H1 (cell line): ENCODE results near the gene CNNM3. TPM values are rescaled to one million over a fixed set of nuclear protein-coding genes. Genes with fewer than 3 reads are reported as not detected.

Source experiments
- CTCF ChIA-PET: fragments of 300-600 bp; sonication (Branson Sonifier 250); formaldehyde crosslinking; loops from one replicate; lab custom pipeline; 2021; ENCODE audit not compliant: partially characterized antibody; lab: Charles Lee
- POLR2A ChIA-PET: fragments of 300-600 bp; sonication (Branson Sonifier 250); formaldehyde crosslinking; loops from one replicate; lab custom pipeline; 2021; ENCODE audit warnings: inconsistent platforms; ENCODE audit not compliant: partially characterized antibody; lab: Charles Lee
- DNase-seq, 2 experiments: peaks; one replicate each; pipeline versions ENCODE4 v3.0.0 to v3.0.0-alpha.2; 2010 to 2022; ENCODE audit warnings: low spot score in 2 of 2, low read depth in 1 of 2, mixed read lengths in 1 of 2
- FAIRE-seq: peaks from 2 replicates; lab custom pipeline; 2011; peaks lifted over from hg19 to GRCh38; lab: Jason Lieb, UNC
- H2AFZ ChIP-seq: 2 replicates; pipeline ENCODE4 v1.8.1; 2012; ENCODE audit warnings: low read length, inconsistent platforms
- H2AK5ac ChIP-seq: 2 replicates; pipeline ENCODE4 v1.6.1; 2013; ENCODE audit warnings: low read depth, low read length
- H2BK120ac ChIP-seq: replicated peaks from 2 replicates; pipeline ENCODE3; 2013; ENCODE audit warnings: low read depth, low read length, inconsistent platforms
- H2BK12ac ChIP-seq: 2 replicates; pipeline ENCODE4 v1.6.1; 2013; ENCODE audit warnings: low read depth, low read length
- H2BK15ac ChIP-seq: 2 replicates; pipeline ENCODE4 v1.6.1; 2013; ENCODE audit warnings: low read length
- H2BK20ac ChIP-seq: 2 replicates; pipeline ENCODE4 v1.6.1; 2013; ENCODE audit warnings: low read length
- H2BK5ac ChIP-seq: 2 replicates; pipeline ENCODE4 v1.6.1; 2013; ENCODE audit warnings: low read depth, low read length
- H3K14ac ChIP-seq: 2 replicates; pipeline ENCODE4 v1.6.1; 2013; ENCODE audit warnings: inconsistent platforms; ENCODE audit not compliant: insufficient read length
- H3K18ac ChIP-seq: 2 replicates; pipeline ENCODE4 v1.6.1; 2013; ENCODE audit warnings: low read length; ENCODE audit errors: extremely low read depth
- H3K23ac ChIP-seq: 2 replicates; pipeline ENCODE4 v1.6.1; 2013; ENCODE audit warnings: inconsistent platforms; ENCODE audit not compliant: insufficient read length
- H3K23me2 ChIP-seq: 2 replicates; pipeline ENCODE4 v1.6.1; 2013; ENCODE audit warnings: low read depth, low read length
- H3K27ac ChIP-seq: 2 replicates; pipeline ENCODE4 v1.6.1; 2011; ENCODE audit warnings: low read depth, low read length, inconsistent platforms
- H3K27me3 ChIP-seq, 4 experiments: replicated peaks in 1 of 4; 1 replicate in 1 of 4; 2 replicates in 3 of 4; pipeline versions ENCODE4 v1.6.1 to v1.8.1; 2011 to 2013; ENCODE audit warnings: low read length in 3 of 4, mild to moderate bottlenecking in 3 of 4, inconsistent platforms in 2 of 4, mixed read lengths in 2 of 4, moderate library complexity in 1 of 4; ENCODE audit not compliant: control insufficient read depth in 3 of 4, insufficient read depth in 3 of 4; ENCODE audit errors: extremely low read depth in 1 of 4
- H3K36me3 ChIP-seq, 4 experiments: 2 replicates each; pipeline versions ENCODE4 v1.6.1 to v1.8.1; 2011 to 2013; ENCODE audit warnings: mild to moderate bottlenecking in 4 of 4, low read length in 3 of 4, moderate library complexity in 2 of 4, control low read depth in 1 of 4, inconsistent platforms in 1 of 4; ENCODE audit not compliant: insufficient read depth in 4 of 4, control insufficient read depth in 2 of 4
- H3K4ac ChIP-seq: replicated peaks from 2 replicates; pipeline ENCODE3; 2013; ENCODE audit warnings: low read length, low read depth, mixed read lengths, inconsistent platforms; ENCODE audit not compliant: insufficient read length
- H3K4me1 ChIP-seq, 4 experiments: replicated peaks in 1 of 4; 1 replicate in 1 of 4; 2 replicates in 3 of 4; pipeline versions ENCODE4 v1.6.1 to v1.8.1; 2011 to 2013; ENCODE audit warnings: low read length in 3 of 4, inconsistent platforms in 2 of 4, mixed read lengths in 1 of 4; ENCODE audit not compliant: insufficient read depth in 4 of 4, control insufficient read depth in 3 of 4
- H3K4me2 ChIP-seq, 2 experiments: 2 replicates each; pipeline versions ENCODE4 v1.6.1 to v1.8.1; 2011 to 2013; ENCODE audit warnings: low read depth in 2 of 2, low read length in 2 of 2, control low read depth in 1 of 2, inconsistent platforms in 1 of 2, mild to moderate bottlenecking in 1 of 2; ENCODE audit not compliant: insufficient read depth in 1 of 2
- H3K4me3 ChIP-seq, 4 experiments: fragments of 200-600, 300-600 bp in 1 of 4; sonication (generic), shearing (Covaris generic), sonication (Bioruptor Twin) in 1 of 4; 2 replicates each; pipeline versions ENCODE4 v1.5.1 to v1.8.1; 2011 to 2016; ENCODE audit warnings: low read length in 4 of 4, low read depth in 3 of 4, control low read depth in 2 of 4, inconsistent platforms in 2 of 4, mild to moderate bottlenecking in 2 of 4, mixed read lengths in 1 of 4, moderate library complexity in 1 of 4; ENCODE audit not compliant: insufficient read depth in 2 of 4; ENCODE audit errors: extremely low read depth in 1 of 4
- H3K56ac ChIP-seq: replicated peaks from 2 replicates; pipeline ENCODE3; 2013; ENCODE audit warnings: low read depth, mild to moderate bottlenecking, mixed read lengths, low read length, inconsistent platforms; ENCODE audit not compliant: insufficient read length
- H3K79me1 ChIP-seq: 2 replicates; pipeline ENCODE4 v1.6.1; 2013; ENCODE audit warnings: low read depth, low read length, control low read depth
- H3K79me2 ChIP-seq, 2 experiments: 2 replicates each; pipeline versions ENCODE4 v1.6.1 to v1.8.1; 2012 to 2013; ENCODE audit warnings: low read length in 2 of 2, mild to moderate bottlenecking in 2 of 2, inconsistent platforms in 1 of 2; ENCODE audit not compliant: insufficient read depth in 2 of 2, control insufficient read depth in 1 of 2
- H3K9ac ChIP-seq, 4 experiments: replicated peaks in 1 of 4; 1 replicate in 1 of 4; 2 replicates in 3 of 4; pipeline versions ENCODE4 v1.6.1 to v1.8.1; 2011 to 2013; ENCODE audit warnings: low read depth in 3 of 4, low read length in 3 of 4, control low read depth in 2 of 4, mild to moderate bottlenecking in 2 of 4, moderate library complexity in 2 of 4, inconsistent platforms in 1 of 4; ENCODE audit errors: extremely low read depth in 1 of 4
- H3K9me3 ChIP-seq, 2 experiments: 2 replicates each; pipeline versions ENCODE4 v1.6.1 to v1.8.1; 2012 to 2013; ENCODE audit warnings: mild to moderate bottlenecking in 2 of 2, moderate library complexity in 2 of 2, control low read depth in 1 of 2, inconsistent platforms in 1 of 2, low read depth in 1 of 2, low read length in 1 of 2, mixed read lengths in 1 of 2; ENCODE audit not compliant: insufficient read depth in 2 of 2
- H4K20me1 ChIP-seq, 2 experiments: replicated peaks in 1 of 2; 2 replicates each; pipeline versions ENCODE3 to v1.8.1; 2011 to 2013; ENCODE audit warnings: inconsistent platforms in 2 of 2, low read length in 2 of 2, mild to moderate bottlenecking in 1 of 2; ENCODE audit not compliant: insufficient read depth in 2 of 2, control insufficient read depth in 1 of 2
- H4K5ac ChIP-seq: 2 replicates; pipeline ENCODE4 v1.6.1; 2013; ENCODE audit warnings: low read length, low read depth, mixed read lengths, inconsistent platforms; ENCODE audit not compliant: insufficient read length
- H4K8ac ChIP-seq: 2 replicates; pipeline ENCODE4 v1.8.0; 2013; ENCODE audit warnings: mild to moderate bottlenecking, moderate library complexity, low read length, inconsistent platforms; ENCODE audit not compliant: insufficient read depth; ENCODE audit errors: extremely low read depth
- H4K91ac ChIP-seq: replicated peaks from 2 replicates; pipeline ENCODE3; 2013; ENCODE audit warnings: low read length, mixed read lengths, inconsistent platforms; ENCODE audit not compliant: insufficient read length
- GTF2F1 ChIP-seq: IDR thresholded peaks from 2 replicates; pipeline ENCODE4 v1.6.1; 2012; ENCODE audit warnings: low read depth, low read length, improper control_type of control experiment, borderline replicate concordance
- KDM5A ChIP-seq: fragments of 200-600 bp; IDR thresholded peaks from 2 replicates; pipeline ENCODE4 v1.7.1; 2012; ENCODE audit warnings: mild to moderate bottlenecking, low read length, inconsistent platforms, mixed read lengths
- MAFK ChIP-seq: IDR thresholded peaks from 2 replicates; pipeline ENCODE4 v1.6.1; 2012; ENCODE audit warnings: low read depth, mild to moderate bottlenecking, improper control_type of control experiment, low read length
- PHF8 ChIP-seq: fragments of 200-600 bp; sonication (generic); conservative IDR thresholded peaks from 2 replicates; pipeline ENCODE4 v1.7.1; 2012; ENCODE audit warnings: low read depth, mild to moderate bottlenecking, inconsistent platforms, low read length, moderate library complexity
- SIRT6 ChIP-seq: IDR thresholded peaks from one replicate; pipeline ENCODE4 v1.7.1; 2012; ENCODE audit warnings: low read length, inconsistent platforms
- TBP ChIP-seq: IDR thresholded peaks from 2 replicates; pipeline ENCODE4 v1.6.1; 2011; ENCODE audit warnings: low read depth, low read length, improper control_type of control experiment
- YY1 ChIP-seq: IDR thresholded peaks from 2 replicates; pipeline ENCODE4 v1.6.1; 2011; ENCODE audit warnings: low read depth, mild to moderate bottlenecking, low read length
- WGBS, 2 experiments: shearing (Covaris generic) in 1 of 2; methylation state at CpG; one replicate each; pipeline versions ENCODE4 v1.1.6 to v1.1.7; 2013 to 2015; ENCODE audit warnings: low lambda C conversion rate in 2 of 2, mixed read lengths in 2 of 2, inconsistent platforms in 1 of 2, low coverage in 1 of 2, missing lambda C conversion rate in 1 of 2; ENCODE audit not compliant: insufficient replicate concordance in 2 of 2, insufficient coverage in 1 of 2, insufficient read length in 1 of 2; ENCODE audit errors: extremely low coverage in 1 of 2, missing lambda C conversion rate in 1 of 2; 5-methylcytosine and 5-hydroxymethylcytosine counted together
- polyA plus RNA-seq, 7 experiments: library from polyadenylated mRNA; depleted of rRNA in 3 of 7; stranded (reverse) in 5 of 7; unstranded in 2 of 7; fragments of >200 nt in 5 of 7; fragments of 200-250 nt in 2 of 7; gene quantifications; 1 replicate in 5 of 7; 2 replicates in 1 of 7; 4 replicates in 1 of 7; pipeline versions ENCODE4 v1.2.1 to v1.2.3, GENCODE V29; 2011 to 2013; ENCODE audit warnings: missing spikeins in 2 of 7, mixed read lengths in 2 of 7
- total RNA-seq: library from RNA; stranded (reverse); fragmentation: NEBNext Ultra II Directional; extraction: Animal tissue kit (Norgen Biotek cat#: 25700); gene quantifications from 2 replicates; pipeline ENCODE4 v1.2.1, GENCODE V29; 2021
- TF ChIP-seq, protein P1 (sequence below), 3 experiments: IDR thresholded peaks; 1 replicate in 2 of 3; 2 replicates in 1 of 3; pipeline versions ENCODE4 v1.5.1 to v1.6.1; 2011; ENCODE audit warnings: low read length in 3 of 3, mild to moderate bottlenecking in 3 of 3, inconsistent platforms in 2 of 3, low read depth in 1 of 3, moderate library complexity in 1 of 3; ENCODE audit not compliant: insufficient read depth in 1 of 3; ENCODE audit errors: control extremely low read depth in 1 of 3

Gene CNNM3
- total and polyA plus RNA-seq, 2 of the 8 experiments (the other 6 are each of a cell fraction or from before 2014, with no cell fraction given), result 29.1 to 29.2 TPM

DNA sequence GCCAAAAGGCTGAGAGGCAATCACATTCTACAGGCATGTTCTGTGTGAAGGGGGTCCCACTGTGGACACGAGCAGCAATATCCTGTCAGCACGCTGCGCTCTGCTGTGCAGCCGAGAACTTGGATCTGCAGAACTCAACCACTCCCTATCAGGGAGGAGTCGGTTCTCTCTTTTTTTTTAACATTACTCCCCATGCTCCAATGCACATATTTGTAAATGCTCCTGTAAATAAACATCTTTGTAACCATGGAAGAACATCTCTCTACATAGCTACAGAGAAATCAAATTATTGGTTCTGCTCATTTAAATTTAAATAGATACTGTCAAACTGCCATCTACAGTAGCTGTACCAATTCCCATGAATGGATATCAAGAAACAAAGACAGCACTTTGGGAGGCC lies 30.8 kb downstream of the CNNM3 start:
- no peak for FAIRE-seq
- Histone ChIP-seq H4K91ac (no peak overlapping the region), H3K23ac (no peak overlapping the region), H2AFZ (no peak overlapping the region), H2BK5ac (no peak overlapping the region), H2AK5ac (no peak overlapping the region), H3K18ac (no peak overlapping the region), H2BK20ac (no peak overlapping the region), H3K23me2 (no peaks in the 10 kb centered on the region), H3K79me2 (no peaks in the 10 kb centered on the region), H3K4ac (no peak overlapping the region), H3K56ac (no peak overlapping the region), H3K36me3 (peaks cover 2 to 34% (median 9%) of the 10 kb centered on the region in 4 experiments; a peak in 5 of 8 replicates), H3K27me3 (no peaks in the 10 kb centered on the region), H3K4me2 (no peak overlapping the region), H4K20me1 (peaks cover 3 to 4% of the 10 kb centered on the region in 2 experiments), H2BK12ac (no peak overlapping the region), H3K4me3 (no peak overlapping the region), H2BK120ac (no peak overlapping the region), H4K8ac (no peak overlapping the region), H3K9ac (no peak overlapping the region), H3K9me3 (no peaks in the 10 kb centered on the region), H3K14ac (no peak overlapping the region), H3K27ac (no peak overlapping the region), H3K79me1 (0 out of 2 replicates have a peak, but pooled peaks cover 4% of the 10 kb centered on the region), H2BK15ac (no peak overlapping the region), H4K5ac (no peak overlapping the region), H3K4me1 (no peaks in the 10 kb centered on the region)
- no peak for DNase-seq
- CTCF ChIA-PET, result interaction anchor here (0.7 to 2.2 kb wide), 3 partner anchors 10 to 104 kb away, joined by 3 to 6 read pairs (median 5); partner anchors contain the start of gene ANKRD39
- 97% methylated on average over 5 of the region's 5 CpGs; no CpG with 5 or more reads in 1 of the 2 experiments for WGBS, 2 experiments
- POLR2A ChIA-PET, result interaction anchor here (2.7 to 6.9 kb wide), 3 partner anchors 8 to 13 kb away, joined by 6 to 39 read pairs (median 9); partner anchors contain the start of gene ANKRD39
- TF ChIP-seq KDM5A (no peak), TBP (no peak), SIRT6 (no peak), MAFK (no peak), GTF2F1 (no peak), YY1 (no peak), PHF8 (no peak)
- TF ChIP-seq, protein P1, sequence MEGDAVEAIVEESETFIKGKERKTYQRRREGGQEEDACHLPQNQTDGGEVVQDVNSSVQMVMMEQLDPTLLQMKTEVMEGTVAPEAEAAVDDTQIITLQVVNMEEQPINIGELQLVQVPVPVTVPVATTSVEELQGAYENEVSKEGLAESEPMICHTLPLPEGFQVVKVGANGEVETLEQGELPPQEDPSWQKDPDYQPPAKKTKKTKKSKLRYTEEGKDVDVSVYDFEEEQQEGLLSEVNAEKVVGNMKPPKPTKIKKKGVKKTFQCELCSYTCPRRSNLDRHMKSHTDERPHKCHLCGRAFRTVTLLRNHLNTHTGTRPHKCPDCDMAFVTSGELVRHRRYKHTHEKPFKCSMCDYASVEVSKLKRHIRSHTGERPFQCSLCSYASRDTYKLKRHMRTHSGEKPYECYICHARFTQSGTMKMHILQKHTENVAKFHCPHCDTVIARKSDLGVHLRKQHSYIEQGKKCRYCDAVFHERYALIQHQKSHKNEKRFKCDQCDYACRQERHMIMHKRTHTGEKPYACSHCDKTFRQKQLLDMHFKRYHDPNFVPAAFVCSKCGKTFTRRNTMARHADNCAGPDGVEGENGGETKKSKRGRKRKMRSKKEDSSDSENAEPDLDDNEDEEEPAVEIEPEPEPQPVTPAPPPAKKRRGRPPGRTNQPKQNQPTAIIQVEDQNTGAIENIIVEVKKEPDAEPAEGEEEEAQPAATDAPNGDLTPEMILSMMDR (IDR thresholded peaks at IDR 0.05; ENCODE audit: control extremely low read depth in 1 of 3, insufficient read depth in 1 of 3, low read depth in 1 of 3, low read length in 3 of 3), result no peak
